C1 segment of cervical spinal cord (tissue), 14 donors: ENCODE results near the gene RIN3.

Experiments used
- DNase-seq, 14 donors: peaks; one replicate each; lab custom pipeline; 2025; lab: John Stamatoyannopoulos, UW

Gene RIN3

DNA sequence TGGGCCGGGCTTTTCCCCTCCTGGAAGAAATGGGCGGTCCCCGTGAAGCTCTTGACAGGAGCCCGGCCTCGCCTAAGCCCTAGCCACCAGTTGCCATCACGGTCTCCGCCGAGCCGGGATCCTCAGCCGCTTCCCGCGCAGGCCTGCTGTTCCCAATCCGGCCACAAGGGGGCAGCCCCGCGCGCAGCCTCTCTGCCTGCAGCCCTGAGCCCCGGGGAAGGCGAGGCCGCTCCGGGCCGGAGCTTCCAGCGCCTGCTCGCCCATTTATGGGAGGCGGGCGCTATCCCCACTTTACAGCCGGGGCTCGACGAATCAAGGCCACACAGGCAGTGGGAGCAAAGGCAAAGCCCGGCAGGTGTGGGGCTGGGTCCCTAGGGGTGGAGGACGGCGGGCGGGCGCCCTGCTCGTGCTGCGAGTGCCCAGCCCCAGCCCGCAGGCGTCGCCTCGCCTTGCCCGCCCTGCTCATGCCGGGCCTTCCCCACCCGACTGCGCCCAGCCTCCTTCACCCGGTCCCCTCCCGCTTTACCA, 173.4 kb downstream of the RIN3 start:
- DNase-seq = peak in 12 of 14 donors; percentile 30 to 84 (median 60)

DNA sequence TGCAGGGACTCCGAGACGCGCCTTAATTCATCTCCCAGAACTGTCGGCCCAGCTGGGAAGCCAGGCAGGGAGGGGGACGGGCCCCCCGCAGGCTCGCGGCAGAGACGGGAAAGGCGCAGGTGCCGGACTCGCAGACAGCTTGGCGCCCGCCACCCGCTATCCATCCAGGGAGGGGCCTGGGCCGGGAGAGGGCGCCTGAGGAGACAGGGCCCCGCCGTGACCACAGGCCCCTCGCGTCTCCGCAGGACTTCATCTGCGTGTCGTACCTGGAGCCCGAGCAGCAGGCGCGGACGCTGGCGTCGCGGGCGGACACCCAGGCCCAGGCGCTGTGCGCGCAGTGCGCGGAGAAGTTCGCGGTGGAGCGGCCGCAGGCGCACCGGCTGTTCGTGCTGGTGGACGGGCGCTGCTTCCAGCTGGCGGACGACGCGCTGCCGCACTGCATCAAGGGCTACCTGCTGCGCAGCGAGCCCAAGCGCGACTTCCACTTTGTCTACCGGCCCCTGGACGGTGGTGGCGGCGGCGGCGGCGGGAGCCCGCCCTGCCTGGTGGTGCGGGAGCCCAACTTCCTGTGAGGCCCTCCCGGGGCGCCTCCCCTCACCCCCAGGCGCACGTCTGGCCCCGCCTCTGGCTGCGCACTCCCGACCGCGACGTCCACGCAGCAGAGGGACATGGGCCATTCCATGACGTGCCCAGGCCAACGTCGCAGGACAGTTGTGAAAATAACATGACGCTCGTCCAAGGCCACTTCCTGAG, 174.3 kb downstream of the RIN3 start:
- peak in 1 of 14 donors; percentile 32 for DNase-seq

DNA sequence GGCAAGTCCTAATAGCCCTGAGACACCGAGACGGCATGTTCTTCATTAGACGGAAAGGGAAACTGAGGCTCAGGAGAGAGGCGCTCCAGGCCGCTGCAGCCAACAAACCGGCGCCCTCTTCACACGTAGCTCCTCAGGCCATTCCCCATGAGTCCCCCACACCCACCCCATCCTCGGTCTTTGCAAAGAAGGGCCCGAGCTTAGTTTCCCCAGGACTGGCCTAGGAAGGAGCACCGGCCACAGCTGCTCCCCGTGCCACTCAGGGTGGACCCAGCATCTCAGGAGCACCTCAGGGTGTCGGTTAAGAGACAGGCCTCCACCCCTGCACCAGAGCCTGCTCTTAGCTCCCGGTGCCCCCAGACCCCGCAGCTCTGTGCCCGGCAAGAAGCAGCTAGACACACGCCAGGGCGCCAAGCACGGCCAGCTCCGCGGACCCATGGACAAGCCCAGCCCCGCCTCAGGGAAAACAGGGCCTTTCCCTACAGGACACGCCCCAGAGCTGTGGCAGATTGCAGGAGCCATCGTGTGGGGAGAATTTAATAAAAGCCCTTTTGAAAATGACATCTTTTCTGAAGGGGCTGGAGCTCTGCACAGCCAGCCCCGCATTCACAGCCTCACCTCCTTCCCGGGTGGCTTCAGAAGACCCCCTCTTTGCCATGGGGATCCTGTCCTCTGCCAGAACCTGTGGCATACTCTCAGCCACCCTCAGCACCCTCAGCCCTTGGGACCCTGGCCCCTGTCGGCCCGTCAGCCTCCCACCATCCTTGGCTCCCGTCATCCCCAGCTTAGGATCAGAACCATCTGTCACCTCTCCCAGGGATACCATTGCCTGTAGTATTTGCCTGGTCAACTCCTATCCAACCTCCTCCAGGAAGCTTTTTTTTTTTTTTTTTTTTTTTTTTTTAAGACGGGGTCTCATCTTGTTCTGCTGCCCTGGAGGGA, 175.1 kb downstream of the RIN3 start:
- no peak for DNase-seq

DNA sequence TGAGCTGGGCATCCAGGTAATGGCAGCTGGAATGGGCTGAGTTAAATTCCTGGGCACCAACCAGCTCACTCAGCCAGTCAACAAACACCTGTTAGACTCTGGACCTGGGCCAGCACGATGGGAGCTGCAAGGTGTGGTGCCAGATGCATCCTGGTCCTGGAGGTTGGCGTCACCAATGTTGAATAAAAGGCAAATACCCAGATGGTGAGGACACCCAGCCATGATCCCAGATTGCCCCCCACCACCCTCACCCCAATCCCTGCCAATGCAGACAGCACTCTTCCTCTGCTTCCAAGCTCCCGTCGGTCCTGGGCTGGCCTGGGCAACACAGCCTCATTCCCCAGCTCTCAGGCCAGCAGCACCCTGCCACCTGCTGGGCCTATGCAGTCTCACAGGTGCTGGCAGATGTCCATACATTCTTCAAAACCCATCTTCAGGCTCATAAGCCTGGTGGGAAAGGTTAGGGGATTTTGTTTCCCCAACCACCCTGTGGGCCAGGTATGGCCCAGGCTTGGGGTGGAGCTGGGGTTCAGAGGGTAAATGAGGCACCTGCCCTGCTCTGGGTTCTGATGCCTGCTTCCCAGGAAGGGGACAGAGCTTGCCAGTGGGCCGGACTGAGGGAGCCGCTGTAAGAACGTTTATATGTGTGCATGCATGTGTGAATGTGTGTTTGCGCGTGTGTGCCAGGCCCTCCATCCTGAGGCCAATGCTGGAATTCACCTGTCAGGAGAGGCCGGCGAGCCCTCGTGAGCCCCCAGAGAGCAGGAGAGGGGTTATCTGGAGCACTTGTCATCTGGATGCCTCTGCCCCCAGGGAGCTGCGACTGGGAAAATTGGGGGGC, 176.8 kb downstream of the RIN3 start:
- DNase-seq = no peak

DNA sequence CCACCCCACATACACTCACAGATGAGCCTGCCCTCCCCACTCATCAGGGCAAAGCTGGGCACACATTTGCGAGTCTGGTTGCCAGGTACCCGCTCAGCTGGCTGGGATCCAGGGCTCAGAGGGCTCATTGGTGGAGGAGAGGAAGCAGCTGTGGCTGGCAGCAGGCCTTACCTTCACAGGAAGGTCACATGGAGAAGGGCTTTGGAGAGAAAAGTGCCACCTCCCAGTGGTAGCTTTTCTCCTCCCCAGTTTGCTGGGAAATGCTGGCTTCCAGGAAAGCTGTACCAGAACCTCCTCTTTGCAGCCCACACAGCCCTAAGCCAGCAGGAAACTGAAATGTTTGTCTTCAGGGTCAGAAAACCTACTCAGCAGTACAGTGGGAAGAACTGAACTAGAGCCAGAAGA, 179.2 kb downstream of the RIN3 start:
- DNase-seq = peak in 7 of 14 donors; percentile 9 to 77 (median 35)

DNA sequence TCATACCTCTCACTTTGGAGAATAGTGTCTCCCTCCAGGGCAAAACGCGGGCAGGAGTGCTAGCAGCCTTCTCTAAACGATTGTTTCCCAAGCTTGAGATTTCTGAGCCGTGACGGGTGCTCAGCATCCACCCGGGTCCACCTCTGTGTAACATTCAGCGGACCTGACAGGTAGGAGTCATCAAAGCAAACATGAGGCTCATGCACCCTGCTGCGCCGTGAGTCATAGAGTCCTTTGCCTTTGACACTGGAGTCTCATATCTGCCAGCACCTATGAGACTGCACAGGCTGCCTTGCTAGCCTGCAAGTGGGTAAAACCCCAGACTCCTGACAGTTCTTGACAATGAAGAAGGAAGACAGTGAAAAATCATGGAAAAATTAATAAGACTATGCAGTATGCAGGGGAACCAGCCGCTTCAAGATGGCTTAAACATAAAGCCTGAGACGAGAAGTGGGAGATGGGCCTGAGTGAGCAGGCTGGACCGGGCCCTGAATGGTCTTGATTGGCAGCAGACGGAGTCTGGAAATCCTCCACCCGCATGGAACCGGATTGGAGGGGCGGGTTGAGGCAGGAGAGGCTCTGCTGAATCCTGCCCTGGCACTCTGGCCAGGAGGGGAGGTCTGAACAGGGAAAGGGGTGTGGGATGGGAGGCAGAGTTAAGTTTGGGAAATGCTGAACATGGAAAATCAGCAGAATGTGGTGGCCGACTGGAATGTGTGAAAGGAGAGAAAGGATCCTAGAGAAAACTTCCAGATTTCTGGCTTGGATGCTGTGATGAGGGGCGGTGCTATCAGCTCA, 180.6 kb downstream of the RIN3 start:
- no peak for DNase-seq

DNA sequence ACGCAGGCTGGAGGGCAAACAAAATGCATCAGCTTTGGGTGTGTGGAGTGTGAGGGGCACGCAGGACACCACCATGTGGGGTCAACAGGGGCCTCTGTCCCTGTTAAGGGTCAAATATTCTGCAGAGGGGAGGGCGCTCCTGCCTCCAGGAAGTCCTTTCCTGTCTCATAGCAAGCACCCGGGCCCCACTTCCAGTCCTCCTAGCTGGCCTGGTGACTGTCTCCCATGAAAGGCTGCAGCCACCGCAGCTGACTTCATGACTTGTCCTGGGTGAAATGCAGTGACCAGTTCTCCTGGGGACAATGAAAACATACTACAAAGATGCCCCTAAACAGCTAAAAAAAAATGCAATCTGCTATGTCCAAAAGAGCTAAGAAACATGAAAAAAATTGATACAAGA, 181.2 kb downstream of the RIN3 start:
- no peak for DNase-seq

DNA sequence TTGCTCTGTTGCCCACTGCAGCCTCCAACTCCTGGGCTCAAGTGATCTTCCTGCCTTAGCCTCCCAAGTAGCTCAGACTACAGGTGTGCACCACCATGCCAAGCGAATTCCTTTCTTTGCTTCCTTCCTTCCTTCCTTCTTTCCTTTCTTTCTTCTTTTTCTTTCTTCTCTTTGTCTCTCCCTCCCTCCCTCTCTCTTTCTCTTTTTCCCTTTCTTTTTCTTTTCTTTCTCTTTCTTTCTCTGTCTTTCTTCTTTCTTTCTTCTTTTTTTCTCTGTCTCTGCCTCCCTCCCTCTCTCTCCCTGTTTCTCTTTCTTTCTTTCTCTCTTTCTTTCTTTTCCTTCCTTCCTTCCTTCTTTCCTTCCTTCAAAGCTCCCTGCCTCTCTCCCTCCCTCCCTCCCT, 182.0 kb downstream of the RIN3 start:
- DNase-seq = no peak

DNA sequence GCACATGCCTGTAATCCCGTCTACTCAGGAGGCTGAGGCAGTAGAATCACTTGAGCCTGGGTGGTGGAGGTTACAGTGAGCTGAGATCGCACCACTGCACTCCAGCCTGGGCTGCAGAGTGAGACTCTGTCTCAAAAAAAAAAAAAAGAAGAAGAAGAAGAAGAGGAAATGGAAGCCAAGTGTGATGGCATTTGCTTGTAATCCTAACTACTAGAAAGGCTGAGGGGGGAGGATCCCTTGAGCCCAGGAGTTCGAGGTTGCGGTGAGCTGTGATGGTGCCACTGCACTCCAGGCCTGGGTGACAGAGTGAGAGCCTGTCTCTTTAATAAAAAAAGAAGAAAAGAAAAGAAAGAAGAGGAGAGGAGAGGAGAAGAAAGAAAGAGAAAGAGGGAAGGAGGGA, 182.8 kb downstream of the RIN3 start:
- no peak for DNase-seq

DNA sequence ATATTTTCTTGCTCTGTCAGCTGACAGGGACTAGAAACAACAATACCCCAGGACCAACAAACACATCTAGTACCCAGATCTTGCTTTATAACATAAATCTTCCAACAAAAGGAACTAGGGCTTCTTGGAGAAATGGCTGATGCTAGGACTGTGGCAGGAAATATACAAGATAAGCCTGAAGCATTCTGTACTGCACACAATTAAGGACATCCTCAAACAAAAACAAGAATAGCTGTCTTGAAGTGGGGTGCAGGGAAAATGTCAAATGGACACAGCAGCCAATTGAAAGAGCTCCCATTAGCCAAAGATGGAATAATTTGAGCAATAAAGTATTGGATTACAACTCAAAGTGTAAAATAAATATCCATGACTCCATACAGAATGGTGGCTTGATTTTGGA, 184.8 kb downstream of the RIN3 start:
- DNase-seq = no peak

DNA sequence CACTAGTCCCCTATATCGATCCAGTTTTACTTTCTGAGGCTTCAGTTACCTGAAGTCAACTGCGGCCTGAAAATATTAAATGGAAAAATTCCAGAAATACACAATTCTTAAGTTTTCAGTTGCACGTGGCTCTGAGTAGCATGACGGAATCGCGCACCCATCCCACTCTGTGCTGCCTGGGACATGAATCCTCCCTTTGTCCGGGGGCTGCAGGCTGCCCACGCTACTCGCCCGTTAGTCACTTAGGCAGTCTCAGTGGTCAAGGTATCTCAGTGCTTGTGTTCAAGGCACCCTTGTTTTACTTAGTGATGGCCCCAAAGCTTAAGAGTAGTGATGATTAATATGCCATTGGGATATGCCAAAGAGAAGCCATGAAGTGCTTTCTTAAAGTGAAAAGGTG, 188.2 kb downstream of the RIN3 start:
- no peak for DNase-seq

DNA sequence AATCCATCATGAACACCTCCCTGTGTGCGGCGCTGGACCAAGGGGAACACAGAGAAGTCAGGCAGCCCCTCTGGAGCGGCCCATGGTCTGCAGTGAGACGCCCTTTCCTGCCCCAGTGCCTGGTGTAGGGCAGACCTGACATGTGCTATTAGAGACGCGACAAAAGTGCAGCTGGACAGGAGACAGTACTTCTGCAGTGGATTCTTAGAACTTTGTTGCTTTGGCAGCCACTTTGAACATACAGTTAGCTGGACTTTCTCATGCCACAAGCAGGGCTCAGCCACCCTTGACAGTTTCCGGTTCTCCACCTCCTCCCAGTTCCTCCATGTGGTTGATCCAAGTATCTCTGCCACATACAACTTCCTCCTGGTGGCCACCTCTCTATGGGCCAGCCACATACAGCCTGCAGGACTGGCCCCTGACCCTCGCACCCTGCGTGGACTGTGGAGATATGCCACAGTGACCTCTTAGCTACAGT, 188.9 kb downstream of the RIN3 start:
- no peak for DNase-seq

DNA sequence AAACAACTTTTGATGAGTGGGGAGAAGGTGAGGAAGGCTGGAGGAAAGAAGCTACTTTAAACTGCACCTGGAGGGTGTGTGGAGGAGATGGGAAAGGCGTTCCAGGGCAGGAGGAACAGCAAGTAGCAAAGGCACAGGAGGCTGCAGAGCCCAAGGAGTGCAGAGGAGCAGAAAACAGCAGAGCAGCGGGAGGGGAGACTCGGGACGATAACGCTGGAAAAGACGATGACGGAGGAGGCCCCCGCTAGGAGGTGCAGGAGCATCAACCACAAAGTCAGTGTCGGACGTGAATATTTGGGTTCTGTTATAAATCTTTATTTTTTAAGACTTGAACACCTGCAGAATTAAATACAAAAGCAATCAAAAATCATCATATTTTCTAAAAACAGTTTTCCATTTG, 189.9 kb downstream of the RIN3 start:
- no peak for DNase-seq

DNA sequence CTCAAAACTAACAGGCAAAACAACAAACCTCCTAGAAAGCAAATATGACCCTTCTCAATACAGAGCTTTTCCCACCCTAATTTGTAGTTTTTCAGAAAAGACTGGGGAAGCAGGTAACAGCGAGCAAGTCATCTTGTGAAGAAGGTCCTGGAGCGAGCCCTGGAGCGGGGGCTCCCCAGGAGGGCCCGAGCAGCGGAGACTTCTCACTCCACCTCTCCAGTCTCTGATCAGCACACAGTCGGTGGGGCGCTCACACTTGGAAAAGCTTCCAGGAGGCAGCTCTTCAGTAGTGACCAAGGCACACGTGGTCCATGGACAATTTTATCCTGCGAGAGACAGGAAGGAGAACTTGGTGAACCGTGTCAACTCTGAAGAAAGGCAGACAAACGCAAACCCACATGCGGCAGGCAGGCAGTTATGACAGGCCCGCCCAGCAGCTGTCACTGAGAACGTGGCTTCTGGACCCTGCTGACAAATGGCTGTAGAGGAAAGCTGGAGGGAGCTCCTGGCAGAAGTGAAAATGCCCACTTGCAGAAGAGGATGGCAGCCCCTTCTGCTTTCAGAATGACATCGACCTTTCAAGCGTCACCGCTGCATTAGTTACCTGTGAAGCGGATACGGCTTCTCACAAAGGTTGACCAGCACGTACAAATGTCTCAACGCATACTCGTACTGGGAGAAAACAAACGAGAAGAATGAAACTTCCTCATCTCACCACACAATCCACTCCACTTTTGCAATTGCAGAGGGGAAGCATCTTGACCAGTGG, 190.6 kb downstream of the RIN3 start:
- peak in 7 of 14 donors; percentile 18 to 77 (median 41) for DNase-seq

DNA sequence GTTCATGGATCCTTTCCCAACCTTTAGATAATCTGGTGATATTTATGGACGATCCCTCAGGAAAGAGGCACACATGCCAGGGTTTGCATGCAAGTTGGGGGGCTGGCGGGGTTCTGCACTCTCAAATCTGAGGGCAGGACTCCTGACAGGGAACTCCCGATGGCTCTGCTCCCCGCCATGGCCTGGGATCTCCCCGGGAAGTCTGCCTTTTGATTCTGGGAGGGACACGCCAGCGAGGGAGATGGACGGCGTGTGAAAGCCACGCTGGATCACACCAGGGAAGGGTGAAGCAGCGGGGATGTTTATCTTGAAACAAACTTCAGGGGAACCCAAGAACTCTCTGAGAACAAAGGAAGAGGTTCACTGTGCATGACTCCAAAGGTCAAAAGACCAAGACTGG, 191.2 kb downstream of the RIN3 start:
- no peak for DNase-seq

DNA sequence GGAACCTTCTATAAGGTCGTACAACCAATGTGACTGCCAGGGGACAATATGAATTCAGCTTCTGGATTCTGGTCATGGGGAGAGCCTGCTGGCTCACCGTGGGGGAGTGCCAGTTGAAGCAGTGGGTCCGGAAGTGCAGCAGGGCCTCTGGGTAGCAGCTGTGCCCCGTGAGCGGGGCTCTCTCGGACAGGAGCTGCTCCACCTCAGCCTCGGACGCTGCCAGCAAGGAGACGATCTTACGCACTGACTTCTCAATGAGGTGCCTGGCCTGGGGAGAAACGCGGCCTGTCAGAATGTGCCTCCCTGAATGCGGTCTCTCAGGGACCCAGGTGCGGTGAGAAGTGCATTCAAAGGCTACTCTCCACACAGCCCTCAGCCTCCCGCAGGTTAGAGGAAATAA, 192.8 kb downstream of the RIN3 start:
- DNase-seq = no peak

DNA sequence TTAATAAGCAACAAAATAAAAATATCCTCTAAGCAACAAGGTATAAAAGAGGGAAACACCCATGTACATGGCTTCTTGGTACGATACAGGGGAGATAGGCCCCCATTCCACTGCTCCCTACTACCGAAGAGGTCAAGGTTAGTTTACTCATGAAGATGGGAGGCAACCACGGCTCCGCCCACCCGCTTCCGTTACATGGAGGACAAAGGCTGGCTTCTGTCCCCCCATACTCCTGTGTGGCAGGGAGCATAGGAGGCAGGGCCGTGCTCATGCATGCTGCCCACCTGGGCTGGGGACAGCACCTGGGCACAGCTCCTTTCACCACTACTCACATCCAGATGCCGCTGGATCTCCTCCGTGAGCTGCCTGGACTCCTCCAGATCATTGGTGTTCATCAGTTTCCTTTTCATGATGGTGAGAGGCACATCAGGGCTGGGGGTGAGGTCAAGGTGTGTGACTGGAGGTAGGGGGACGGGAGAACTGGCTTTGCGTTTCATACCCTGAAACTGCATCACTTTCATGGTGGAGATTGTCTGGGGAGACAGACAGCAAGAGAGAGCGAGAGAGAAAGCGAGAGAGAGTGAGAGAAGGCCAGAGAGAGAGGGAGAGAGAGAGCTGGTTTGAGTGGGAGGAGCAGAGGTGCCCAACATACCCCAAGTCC, 195.9 kb downstream of the RIN3 start:
- no peak for DNase-seq

DNA sequence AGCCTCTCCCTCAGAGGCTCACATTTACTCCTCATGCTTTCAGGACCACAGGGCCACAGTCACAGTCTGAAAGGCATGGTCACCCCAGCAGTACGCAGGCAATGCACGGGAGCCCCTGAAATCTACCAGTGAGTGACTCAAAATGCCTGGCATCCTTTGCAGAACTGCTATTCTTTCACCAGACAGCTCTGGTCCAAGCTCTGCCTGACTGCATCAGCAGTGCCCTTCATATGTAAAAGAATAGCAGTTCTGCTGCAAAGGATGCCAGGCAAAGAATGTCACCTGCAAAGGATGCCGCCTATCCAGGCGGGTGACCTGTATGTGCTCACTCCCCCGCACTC, 196.4 kb downstream of the RIN3 start:
- DNase-seq = no peak

DNA sequence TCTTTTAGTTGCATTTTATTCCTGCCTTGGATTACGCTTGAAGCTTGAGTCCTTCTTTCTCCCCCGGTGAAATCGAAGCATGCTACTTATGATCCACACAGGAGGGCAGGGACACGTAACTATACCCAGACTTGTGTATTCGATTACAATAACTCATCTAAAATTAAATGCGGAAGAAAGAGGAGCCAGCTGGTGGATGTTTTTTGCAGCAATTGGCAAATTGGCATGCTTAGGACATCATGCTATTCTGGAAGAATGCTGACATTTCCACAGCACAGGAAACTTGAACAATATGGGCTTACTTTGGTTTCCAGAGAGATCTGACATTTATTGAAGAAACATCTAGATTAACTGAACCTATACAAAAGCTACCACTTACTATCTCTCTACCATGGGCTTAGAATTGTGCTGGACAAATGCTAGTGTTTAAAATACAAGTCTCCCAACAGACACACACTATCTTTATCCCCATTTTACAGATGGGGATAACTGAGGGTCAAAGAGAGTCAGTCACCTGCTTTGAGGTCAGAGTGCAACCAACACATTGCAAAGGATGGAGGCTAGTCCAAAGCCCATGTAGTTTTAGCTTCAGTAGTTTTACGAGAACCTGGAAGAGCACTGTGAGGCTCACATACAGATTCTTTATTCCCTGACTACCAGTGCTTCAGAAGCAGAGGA, 198.5 kb downstream of the RIN3 start:
- DNase-seq = no peak
